HepG2 (cell line): ENCODE results near the gene PPP1R13B. TPM values are rescaled to one million over a fixed set of nuclear protein-coding genes. Genes with fewer than 3 reads are reported as not detected.

Experiments
- MBNL3 ChIP-seq: fragments of 250-450 bp; sonication (Bioruptor Pico); conservative IDR thresholded peaks from 2 replicates; pipeline ENCODE4 v1.8.0; 2022; ENCODE audit warnings: mild to moderate bottlenecking, inconsistent platforms
- MED13 ChIP-seq: sonication (generic); formaldehyde crosslinking; IDR thresholded peaks from 2 replicates; pipeline ENCODE4 v1.5.0; 2020; ENCODE audit warnings: missing genetic modification reagents
- RARA ChIP-seq: IDR thresholded peaks from 2 replicates; pipeline ENCODE4 v1.6.1; 2016; ENCODE audit warnings: missing genetic modification reagents, missing compliant biosample characterization
- ZNF101 ChIP-seq: sonication (generic); formaldehyde crosslinking; IDR thresholded peaks from 2 replicates; pipeline ENCODE4 v1.4.0; 2020; ENCODE audit warnings: mild to moderate bottlenecking, low read depth, missing genetic modification reagents, borderline replicate concordance
- ZNF180 ChIP-seq: sonication (generic); formaldehyde crosslinking; IDR thresholded peaks from 2 replicates; pipeline ENCODE4 v1.4.0; 2020; ENCODE audit warnings: low read depth, missing genetic modification reagents, borderline replicate concordance
- polyA plus RNA-seq, 8 experiments: library from polyadenylated mRNA; depleted of rRNA in 3 of 8; stranded (reverse) in 7 of 8; unstranded in 1 of 8; fragments of >200 nt; fragmentation: Illumina TruSeq in 4 of 8; extraction: Trizol in 4 of 8; gene quantifications; 2 replicates each; pipeline versions ENCODE4 v1.2.1 to v1.2.3, GENCODE V29; 2011 to 2016; ENCODE audit warnings: low read depth in 4 of 8, missing spikeins in 1 of 8, mixed read lengths in 1 of 8; ENCODE audit not compliant: insufficient read depth in 1 of 8
- total RNA-seq, 5 experiments: library from RNA; depleted of rRNA; stranded (reverse); fragments of >200 nt; fragmentation: Illumina TruSeq; extraction: Trizol; gene quantifications; 2 replicates each; pipeline ENCODE4 v1.2.3, GENCODE V29; 2016; ENCODE audit warnings: low read depth in 1 of 5
- TF ChIP-seq, protein P1 (sequence below), 2 experiments: fragments of 450-650 bp in 1 of 2; sonication (generic) in 1 of 2; formaldehyde crosslinking in 1 of 2; IDR thresholded peaks; 2 replicates each; pipeline versions ENCODE4 v1.6.1 to v1.8.0; 2016 to 2022; ENCODE audit warnings: antibody characterized with exemption in 1 of 2, mild to moderate bottlenecking in 1 of 2, missing genetic modification reagents in 1 of 2
- TF ChIP-seq, protein P2 (sequence below): sonication (generic); formaldehyde crosslinking; IDR thresholded peaks from 2 replicates; pipeline ENCODE4 v1.8.1; 2023; ENCODE audit warnings: missing genetic modification reagents, inconsistent platforms, borderline replicate concordance
- TF ChIP-seq, protein P3 (sequence below): sonication (generic); formaldehyde crosslinking; IDR thresholded peaks from 2 replicates; pipeline ENCODE4 v1.9.0; 2021; ENCODE audit warnings: missing genetic modification reagents, mild to moderate bottlenecking, borderline replicate concordance
- TF ChIP-seq, protein P4 (sequence below): sonication (generic); formaldehyde crosslinking; IDR thresholded peaks from 2 replicates; pipeline ENCODE4 v1.5.0; 2020; ENCODE audit warnings: missing genetic modification reagents, mild to moderate bottlenecking, borderline replicate concordance
- TF ChIP-seq, protein P5 (sequence below): sonication (generic); formaldehyde crosslinking; IDR thresholded peaks from 2 replicates; pipeline ENCODE4 v1.8.0; 2022; ENCODE audit warnings: low read depth, missing genetic modification reagents
- TF ChIP-seq, protein P6 (sequence below): IDR thresholded peaks from 2 replicates; pipeline ENCODE4 v1.6.1; 2016; ENCODE audit warnings: missing compliant biosample characterization, missing genetic modification reagents, borderline replicate concordance

PPP1R13B gene
- total and polyA plus RNA-seq, 2 of the 13 experiments (the other 11 are each of a cell fraction or from before 2014, with no cell fraction given) = 4.6 to 9.4 TPM

DNA sequence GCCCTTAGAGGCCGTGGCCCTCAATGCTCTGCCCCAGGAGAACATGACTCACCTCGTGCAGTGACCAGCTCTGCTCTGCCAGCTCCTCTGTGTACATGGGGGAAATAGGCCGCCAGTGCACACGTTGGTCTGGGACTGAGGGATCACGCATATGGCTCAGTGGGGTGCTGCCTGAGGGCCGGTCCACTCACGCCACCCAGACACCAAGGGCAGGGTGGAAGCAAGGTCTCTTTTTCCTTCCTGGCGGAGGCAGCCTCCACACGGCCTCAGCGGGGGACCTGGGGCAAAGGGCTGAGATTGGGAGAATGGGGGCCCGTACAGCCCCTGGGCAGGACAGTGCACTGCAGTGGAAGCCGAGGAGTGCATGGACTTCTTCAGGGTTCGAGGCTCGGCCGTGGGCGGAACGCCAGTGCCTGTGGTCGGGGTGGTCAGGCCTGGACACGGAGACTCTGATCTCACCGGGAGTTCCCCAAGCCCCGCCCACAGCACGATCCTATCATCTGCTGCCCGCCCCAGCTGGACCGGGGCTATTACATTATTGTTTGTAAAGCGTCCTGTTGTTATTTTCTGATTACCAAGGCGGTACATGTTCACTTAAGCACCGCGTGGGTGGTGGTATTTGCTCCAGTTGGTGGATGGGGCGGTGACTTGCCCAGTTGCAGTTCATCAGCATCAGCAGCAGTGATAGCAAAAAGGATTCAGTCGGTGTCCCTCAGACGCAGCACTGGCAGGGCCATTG lies 42.1 kb upstream of the PPP1R13B start (continued):
- TF ChIP-seq, protein P1, sequence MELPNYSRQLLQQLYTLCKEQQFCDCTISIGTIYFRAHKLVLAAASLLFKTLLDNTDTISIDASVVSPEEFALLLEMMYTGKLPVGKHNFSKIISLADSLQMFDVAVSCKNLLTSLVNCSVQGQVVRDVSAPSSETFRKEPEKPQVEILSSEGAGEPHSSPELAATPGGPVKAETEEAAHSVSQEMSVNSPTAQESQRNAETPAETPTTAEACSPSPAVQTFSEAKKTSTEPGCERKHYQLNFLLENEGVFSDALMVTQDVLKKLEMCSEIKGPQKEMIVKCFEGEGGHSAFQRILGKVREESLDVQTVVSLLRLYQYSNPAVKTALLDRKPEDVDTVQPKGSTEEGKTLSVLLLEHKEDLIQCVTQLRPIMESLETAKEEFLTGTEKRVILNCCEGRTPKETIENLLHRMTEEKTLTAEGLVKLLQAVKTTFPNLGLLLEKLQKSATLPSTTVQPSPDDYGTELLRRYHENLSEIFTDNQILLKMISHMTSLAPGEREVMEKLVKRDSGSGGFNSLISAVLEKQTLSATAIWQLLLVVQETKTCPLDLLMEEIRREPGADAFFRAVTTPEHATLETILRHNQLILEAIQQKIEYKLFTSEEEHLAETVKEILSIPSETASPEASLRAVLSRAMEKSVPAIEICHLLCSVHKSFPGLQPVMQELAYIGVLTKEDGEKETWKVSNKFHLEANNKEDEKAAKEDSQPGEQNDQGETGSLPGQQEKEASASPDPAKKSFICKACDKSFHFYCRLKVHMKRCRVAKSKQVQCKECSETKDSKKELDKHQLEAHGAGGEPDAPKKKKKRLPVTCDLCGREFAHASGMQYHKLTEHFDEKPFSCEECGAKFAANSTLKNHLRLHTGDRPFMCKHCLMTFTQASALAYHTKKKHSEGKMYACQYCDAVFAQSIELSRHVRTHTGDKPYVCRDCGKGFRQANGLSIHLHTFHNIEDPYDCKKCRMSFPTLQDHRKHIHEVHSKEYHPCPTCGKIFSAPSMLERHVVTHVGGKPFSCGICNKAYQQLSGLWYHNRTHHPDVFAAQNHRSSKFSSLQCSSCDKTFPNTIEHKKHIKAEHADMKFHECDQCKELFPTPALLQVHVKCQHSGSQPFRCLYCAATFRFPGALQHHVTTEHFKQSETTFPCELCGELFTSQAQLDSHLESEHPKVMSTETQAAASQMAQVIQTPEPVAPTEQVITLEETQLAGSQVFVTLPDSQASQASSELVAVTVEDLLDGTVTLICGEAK (IDR thresholded peaks at IDR 0.05) = no peak
- TF ChIP-seq, protein P1 (CRISPR knock-in tag; IDR thresholded peaks at IDR 0.05) = no peak
- TF ChIP-seq, protein P2, sequence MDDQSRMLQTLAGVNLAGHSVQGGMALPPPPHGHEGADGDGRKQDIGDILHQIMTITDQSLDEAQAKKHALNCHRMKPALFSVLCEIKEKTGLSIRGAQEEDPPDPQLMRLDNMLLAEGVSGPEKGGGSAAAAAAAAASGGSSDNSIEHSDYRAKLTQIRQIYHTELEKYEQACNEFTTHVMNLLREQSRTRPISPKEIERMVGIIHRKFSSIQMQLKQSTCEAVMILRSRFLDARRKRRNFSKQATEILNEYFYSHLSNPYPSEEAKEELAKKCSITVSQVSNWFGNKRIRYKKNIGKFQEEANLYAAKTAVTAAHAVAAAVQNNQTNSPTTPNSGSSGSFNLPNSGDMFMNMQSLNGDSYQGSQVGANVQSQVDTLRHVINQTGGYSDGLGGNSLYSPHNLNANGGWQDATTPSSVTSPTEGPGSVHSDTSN (CRISPR knock-in tag) = no peak
- TF ChIP-seq ZNF180 (CRISPR knock-in tag) (no peak), ZNF101 (CRISPR knock-in tag) (no peak), RARA (CRISPR knock-in tag) (no peak), MED13 (no peak), MBNL3 (CRISPR knock-in tag) (no peak)
- TF ChIP-seq, protein P3, sequence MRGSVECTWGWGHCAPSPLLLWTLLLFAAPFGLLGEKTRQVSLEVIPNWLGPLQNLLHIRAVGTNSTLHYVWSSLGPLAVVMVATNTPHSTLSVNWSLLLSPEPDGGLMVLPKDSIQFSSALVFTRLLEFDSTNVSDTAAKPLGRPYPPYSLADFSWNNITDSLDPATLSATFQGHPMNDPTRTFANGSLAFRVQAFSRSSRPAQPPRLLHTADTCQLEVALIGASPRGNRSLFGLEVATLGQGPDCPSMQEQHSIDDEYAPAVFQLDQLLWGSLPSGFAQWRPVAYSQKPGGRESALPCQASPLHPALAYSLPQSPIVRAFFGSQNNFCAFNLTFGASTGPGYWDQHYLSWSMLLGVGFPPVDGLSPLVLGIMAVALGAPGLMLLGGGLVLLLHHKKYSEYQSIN (CRISPR knock-in tag) = no peak
- TF ChIP-seq, protein P4, sequence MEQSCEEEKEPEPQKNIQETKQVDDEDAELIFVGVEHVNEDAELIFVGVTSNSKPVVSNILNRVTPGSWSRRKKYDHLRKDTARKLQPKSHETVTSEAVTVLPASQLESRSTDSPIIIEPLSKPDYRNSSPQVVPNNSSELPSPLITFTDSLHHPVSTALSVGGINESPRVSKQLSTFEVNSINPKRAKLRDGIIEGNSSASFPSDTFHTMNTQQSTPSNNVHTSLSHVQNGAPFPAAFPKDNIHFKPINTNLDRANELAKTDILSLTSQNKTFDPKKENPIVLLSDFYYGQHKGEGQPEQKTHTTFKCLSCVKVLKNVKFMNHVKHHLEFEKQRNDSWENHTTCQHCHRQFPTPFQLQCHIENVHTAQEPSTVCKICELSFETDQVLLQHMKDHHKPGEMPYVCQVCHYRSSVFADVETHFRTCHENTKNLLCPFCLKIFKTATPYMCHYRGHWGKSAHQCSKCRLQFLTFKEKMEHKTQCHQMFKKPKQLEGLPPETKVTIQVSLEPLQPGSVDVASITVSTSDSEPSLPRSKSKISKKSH = no peak; the same call in 1 of the 2 replicates
- TF ChIP-seq, protein P5, sequence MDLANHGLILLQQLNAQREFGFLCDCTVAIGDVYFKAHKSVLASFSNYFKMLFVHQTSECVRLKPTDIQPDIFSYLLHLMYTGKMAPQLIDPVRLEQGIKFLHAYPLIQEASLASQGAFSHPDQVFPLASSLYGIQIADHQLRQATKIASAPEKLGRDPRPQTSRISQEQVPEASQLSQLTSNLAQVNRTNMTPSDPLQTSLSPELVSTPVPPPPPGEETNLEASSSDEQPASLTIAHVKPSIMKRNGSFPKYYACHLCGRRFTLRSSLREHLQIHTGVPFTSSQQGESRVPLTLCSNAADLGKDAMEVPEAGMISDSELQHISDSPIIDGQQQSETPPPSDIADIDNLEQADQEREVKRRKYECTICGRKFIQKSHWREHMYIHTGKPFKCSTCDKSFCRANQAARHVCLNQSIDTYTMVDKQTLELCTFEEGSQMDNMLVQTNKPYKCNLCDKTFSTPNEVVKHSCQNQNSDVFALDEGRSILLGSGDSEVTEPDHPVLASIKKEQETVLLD (CRISPR knock-in tag) = no peak
- TF ChIP-seq, protein P6, sequence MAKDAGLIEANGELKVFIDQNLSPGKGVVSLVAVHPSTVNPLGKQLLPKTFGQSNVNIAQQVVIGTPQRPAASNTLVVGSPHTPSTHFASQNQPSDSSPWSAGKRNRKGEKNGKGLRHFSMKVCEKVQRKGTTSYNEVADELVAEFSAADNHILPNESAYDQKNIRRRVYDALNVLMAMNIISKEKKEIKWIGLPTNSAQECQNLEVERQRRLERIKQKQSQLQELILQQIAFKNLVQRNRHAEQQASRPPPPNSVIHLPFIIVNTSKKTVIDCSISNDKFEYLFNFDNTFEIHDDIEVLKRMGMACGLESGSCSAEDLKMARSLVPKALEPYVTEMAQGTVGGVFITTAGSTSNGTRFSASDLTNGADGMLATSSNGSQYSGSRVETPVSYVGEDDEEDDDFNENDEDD (CRISPR knock-in tag) = peak; percentile 47; the same call in 1 of the 2 replicates
